Activated naive CD8-positive, alpha-beta T cell treated with anti-CD3 and anti-CD28 coated beads, Interleukin-2, amount 50 U/mL, for 24 hours (primary cell): ENCODE results near the gene FAM193B.
A peak's percentile ranks its signal among the peaks of the same experiment; 100 is the strongest.
"Not testable (repeated sequence)": the region's sequence is repeated elsewhere in the genome, so short reads cannot be mapped to it uniquely, and the experiment has no call there.

Experiments
- ATAC-seq: fragments of 150-1000 bp; cut with Tn5 transposase; one replicate; pipeline ENCODE4 v1.10.0; 2021
- DNase-seq: peaks from one replicate; pipeline ENCODE4 v3.0.0; 2021
- H3K27ac Mint-ChIP-seq: one replicate; pipeline ENCODE4 v1.8.0; 2021; ENCODE audit warnings: mild to moderate bottlenecking, mixed read lengths
- H3K27me3 Mint-ChIP-seq: one replicate; pipeline ENCODE4 v1.8.0; 2021; ENCODE audit warnings: mixed read lengths
- H3K36me3 Mint-ChIP-seq: one replicate; pipeline ENCODE4 v1.8.0; 2021; ENCODE audit warnings: low read depth, mixed read lengths
- H3K4me1 Mint-ChIP-seq: one replicate; pipeline ENCODE4 v1.8.0; 2021; ENCODE audit warnings: mixed read lengths
- H3K4me3 Mint-ChIP-seq: one replicate; pipeline ENCODE4 v1.8.0; 2021; ENCODE audit warnings: mild to moderate bottlenecking, moderate library complexity, mixed read lengths
- H3K9me3 Mint-ChIP-seq: one replicate; pipeline ENCODE4 v1.8.0; 2021; ENCODE audit warnings: mixed read lengths

FAM193B gene

GRCh38 chr5:177593511-177593910 lies 39.1 kb upstream of the FAM193B start:
- Mint-ChIP-seq H3K4me3 (peak overlapping the region; percentile 98), H3K9me3 (no peaks in the 10 kb centered on the region), H3K4me1 (peaks cover 28% of the 10 kb centered on the region), H3K36me3 (peaks cover 37% of the 10 kb centered on the region), H3K27ac (peak overlapping the region; percentile 100), H3K27me3 (peaks cover 16% of the 10 kb centered on the region)
- ATAC-seq (no peak), DNase-seq (no peak)

GRCh38 chr5:177592905-177593304 lies 38.5 kb upstream of the FAM193B start:
- H3K27me3 Mint-ChIP-seq: peaks cover 21% of the 10 kb centered on the region

GRCh38 chr5:177592010-177592834 lies 37.9 kb upstream of the FAM193B start, which contains the start of gene TMED9:
Gene TMED9, plus strand, starts transcription at chr5:177592203. Its CDS starts 12 bp downstream, at chr5:177592215.
- H3K4me3 Mint-ChIP-seq: peak within 1 kb of the TSS; percentile 98
- peaks cover 34% of the 10 kb centered on the region for H3K36me3 Mint-ChIP-seq
- ATAC-seq (peak; percentile 96), DNase-seq (peak; percentile 88)
- peaks cover 27% of the 10 kb centered on the region for H3K4me1 Mint-ChIP-seq
- H3K27me3 Mint-ChIP-seq: peaks cover 21% of the 10 kb centered on the region
- no peaks in the 10 kb centered on the region for H3K9me3 Mint-ChIP-seq
- peak within 1 kb of the TSS; percentile 100 for H3K27ac Mint-ChIP-seq

More at GRCh38 chr5:177592905-177593304, 38.5 kb upstream of the FAM193B start:
- peak overlapping the region; percentile 98 for H3K4me3 Mint-ChIP-seq
- DNase-seq: no peak
- peaks cover 30% of the 10 kb centered on the region for H3K4me1 Mint-ChIP-seq
- H3K27ac Mint-ChIP-seq: peak overlapping the region; percentile 100
- ATAC-seq: no peak
- peaks cover 37% of the 10 kb centered on the region for H3K36me3 Mint-ChIP-seq
- H3K9me3 Mint-ChIP-seq: no peaks in the 10 kb centered on the region

- no peak for ATAC-seq
- no peak for DNase-seq
- Mint-ChIP-seq H3K9me3 (no peaks in the 10 kb centered on the region), H3K4me3 (peak overlapping the region; percentile 98), H3K27me3 (peaks cover 21% of the 10 kb centered on the region), H3K27ac (peak overlapping the region; percentile 100), H3K4me1 (peaks cover 29% of the 10 kb centered on the region), H3K36me3 (peaks cover 31% of the 10 kb centered on the region)
These were observed 37.3 kb upstream of the FAM193B start for GRCh38 chr5:177591690-177592009.

- peaks cover 22% of the 10 kb centered on the region for H3K36me3 Mint-ChIP-seq
- DNase-seq (no peak), ATAC-seq (no peak)
- no peak overlapping the region for H3K4me3 Mint-ChIP-seq
- H3K9me3 Mint-ChIP-seq: no peaks in the 10 kb centered on the region
- peaks cover 27% of the 10 kb centered on the region for H3K4me1 Mint-ChIP-seq
- peaks cover 28% of the 10 kb centered on the region for H3K27me3 Mint-ChIP-seq
- no peak overlapping the region for H3K27ac Mint-ChIP-seq
These were observed 36.0 kb upstream of the FAM193B start for GRCh38 chr5:177590406-177590805.

GRCh38 chr5:177588413-177588909 lies 34.1 kb upstream of the FAM193B start:
- Mint-ChIP-seq H3K4me3 (no peak overlapping the region), H3K27me3 (peaks cover 34% of the 10 kb centered on the region), H3K27ac (no peak overlapping the region), H3K9me3 (no peaks in the 10 kb centered on the region), H3K4me1 (peaks cover 22% of the 10 kb centered on the region), H3K36me3 (peaks cover 8% of the 10 kb centered on the region)
- ATAC-seq: peak; percentile 25
- no peak for DNase-seq

- DNase-seq (no peak), ATAC-seq (no peak)
- Mint-ChIP-seq H3K27ac (no peak overlapping the region), H3K36me3 (no peaks in the 10 kb centered on the region), H3K4me3 (no peak overlapping the region), H3K4me1 (no peaks in the 10 kb centered on the region), H3K27me3 (peaks cover 4% of the 10 kb centered on the region), H3K9me3 (no peaks in the 10 kb centered on the region)
These were observed 24.0 kb upstream of the FAM193B start for GRCh38 chr5:177578316-177578715.

- no peak for ATAC-seq
- Mint-ChIP-seq H3K4me1 (no peaks in the 10 kb centered on the region), H3K4me3 (no peak overlapping the region), H3K27me3 (peaks cover 2% of the 10 kb centered on the region), H3K9me3 (no peaks in the 10 kb centered on the region), H3K36me3 (no peaks in the 10 kb centered on the region), H3K27ac (no peak overlapping the region)
- no peak for DNase-seq
These were observed 21.8 kb upstream of the FAM193B start for GRCh38 chr5:177576169-177576568.

GRCh38 chr5:177575488-177575887 lies 21.1 kb upstream of the FAM193B start:
- H3K4me3 Mint-ChIP-seq: no peak overlapping the region
- H3K27me3 Mint-ChIP-seq: peaks cover 2% of the 10 kb centered on the region
- H3K36me3 Mint-ChIP-seq: no peaks in the 10 kb centered on the region
- no peak for ATAC-seq
- DNase-seq: no peak
- no peaks in the 10 kb centered on the region for H3K9me3 Mint-ChIP-seq
- H3K4me1 Mint-ChIP-seq: no peaks in the 10 kb centered on the region
- H3K27ac Mint-ChIP-seq: no peak overlapping the region

- no peaks in the 10 kb centered on the region for H3K36me3 Mint-ChIP-seq
- H3K9me3 Mint-ChIP-seq: no peaks in the 10 kb centered on the region
- no peak for ATAC-seq
- no peaks in the 10 kb centered on the region for H3K4me1 Mint-ChIP-seq
- H3K27me3 Mint-ChIP-seq: peaks cover 4% of the 10 kb centered on the region
- H3K4me3 Mint-ChIP-seq: no peak overlapping the region
- DNase-seq: no peak
- H3K27ac Mint-ChIP-seq: no peak overlapping the region
These were observed 15.5 kb upstream of the FAM193B start for GRCh38 chr5:177569894-177570293.

- DNase-seq (no peak), ATAC-seq (no peak)
- H3K9me3 Mint-ChIP-seq: no peaks in the 10 kb centered on the region
- H3K27me3 Mint-ChIP-seq: peaks cover 4% of the 10 kb centered on the region
- no peaks in the 10 kb centered on the region for H3K4me1 Mint-ChIP-seq
- H3K27ac Mint-ChIP-seq: no peak overlapping the region
- H3K36me3 Mint-ChIP-seq: no peaks in the 10 kb centered on the region
- no peak overlapping the region for H3K4me3 Mint-ChIP-seq
These were observed 14.0 kb upstream of the FAM193B start for GRCh38 chr5:177568326-177568725.

GRCh38 chr5:177565046-177565445 lies 10.7 kb upstream of the FAM193B start:
- ATAC-seq: no peak
- Mint-ChIP-seq H3K4me3 (no peak overlapping the region), H3K4me1 (no peaks in the 10 kb centered on the region), H3K36me3 (no peaks in the 10 kb centered on the region), H3K9me3 (no peaks in the 10 kb centered on the region), H3K27ac (no peak overlapping the region), H3K27me3 (peaks cover 4% of the 10 kb centered on the region)
- DNase-seq: no peak

- not testable (repeated sequence) for H3K4me3 Mint-ChIP-seq, H3K36me3 Mint-ChIP-seq, H3K27ac Mint-ChIP-seq, DNase-seq, H3K27me3 Mint-ChIP-seq, ATAC-seq, H3K9me3 Mint-ChIP-seq
- peaks cover 13% of the 10 kb centered on the region for H3K4me1 Mint-ChIP-seq
These were observed 5.1 kb upstream of the FAM193B start for GRCh38 chr5:177559446-177559941.

- Mint-ChIP-seq H3K4me3 (no peak overlapping the region), H3K27ac (no peak overlapping the region), H3K9me3 (no peaks in the 10 kb centered on the region), H3K36me3 (peaks cover 1% of the 10 kb centered on the region), H3K4me1 (peaks cover 23% of the 10 kb centered on the region), H3K27me3 (no peaks in the 10 kb centered on the region)
- no peak for ATAC-seq
- DNase-seq: no peak
These were observed 3.4 kb upstream of the FAM193B start for GRCh38 chr5:177557796-177558195.

- Mint-ChIP-seq H3K4me3 (no peak overlapping the region), H3K4me1 (peaks cover 28% of the 10 kb centered on the region), H3K9me3 (no peaks in the 10 kb centered on the region), H3K36me3 (peaks cover 5% of the 10 kb centered on the region), H3K27me3 (no peaks in the 10 kb centered on the region), H3K27ac (no peak overlapping the region)
- ATAC-seq (no peak), DNase-seq (no peak)
These were observed 2.8 kb upstream of the FAM193B start for GRCh38 chr5:177557041-177557647.
